Neural progenitor cell (in vitro differentiated cells): ENCODE measurements around the gene TSSK3.

Experiments
- EZH2phosphoT487 ChIP-seq: fragments of 200-600 bp; sonication (generic); IDR thresholded peaks from 2 replicates; pipeline ENCODE4 v1.6.1; 2017; ENCODE audit warnings: antibody characterized with exemption
- TF ChIP-seq, protein P1 (sequence below): fragments of 200-600 bp; sonication (generic); IDR thresholded peaks from 2 replicates; pipeline ENCODE4 v1.5.1; 2017; ENCODE audit warnings: antibody characterized with exemption, mild to moderate bottlenecking

DNA sequence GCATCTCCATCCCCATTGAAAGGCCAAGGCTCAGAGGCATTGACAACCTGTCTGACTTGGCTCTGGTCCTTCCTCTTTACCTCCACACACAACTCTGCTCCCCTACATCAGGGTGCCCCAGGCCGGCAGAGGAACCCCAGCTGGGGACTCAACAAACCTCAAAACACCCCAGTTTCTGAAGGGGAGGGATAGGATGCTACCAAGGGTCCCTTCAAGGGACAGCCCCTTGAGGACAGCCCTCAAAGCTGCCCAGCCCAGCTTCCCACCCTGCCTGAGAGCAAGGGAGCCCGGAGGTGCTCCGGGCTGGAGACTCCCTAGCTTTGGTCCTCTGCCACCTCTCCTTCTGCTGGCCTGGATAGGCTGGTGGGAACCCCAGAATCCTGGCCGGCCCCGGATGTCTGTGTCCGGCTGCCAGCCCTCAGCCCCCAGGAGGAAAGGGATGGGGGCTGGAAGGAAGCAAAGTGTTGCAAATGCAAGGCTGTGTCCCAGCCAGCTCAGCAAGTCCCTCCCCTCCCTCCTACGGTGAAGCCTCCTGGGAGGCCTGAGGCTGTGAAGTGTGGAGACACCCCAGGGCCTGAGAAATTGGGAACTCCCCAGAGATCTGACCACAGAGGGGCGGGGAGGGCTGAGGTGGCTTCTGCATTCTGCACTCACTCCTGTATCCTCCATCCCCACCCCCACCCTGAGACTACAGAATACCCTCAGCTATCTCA, 25.2 kb upstream of the TSSK3 start:
- TF ChIP-seq, protein P1, sequence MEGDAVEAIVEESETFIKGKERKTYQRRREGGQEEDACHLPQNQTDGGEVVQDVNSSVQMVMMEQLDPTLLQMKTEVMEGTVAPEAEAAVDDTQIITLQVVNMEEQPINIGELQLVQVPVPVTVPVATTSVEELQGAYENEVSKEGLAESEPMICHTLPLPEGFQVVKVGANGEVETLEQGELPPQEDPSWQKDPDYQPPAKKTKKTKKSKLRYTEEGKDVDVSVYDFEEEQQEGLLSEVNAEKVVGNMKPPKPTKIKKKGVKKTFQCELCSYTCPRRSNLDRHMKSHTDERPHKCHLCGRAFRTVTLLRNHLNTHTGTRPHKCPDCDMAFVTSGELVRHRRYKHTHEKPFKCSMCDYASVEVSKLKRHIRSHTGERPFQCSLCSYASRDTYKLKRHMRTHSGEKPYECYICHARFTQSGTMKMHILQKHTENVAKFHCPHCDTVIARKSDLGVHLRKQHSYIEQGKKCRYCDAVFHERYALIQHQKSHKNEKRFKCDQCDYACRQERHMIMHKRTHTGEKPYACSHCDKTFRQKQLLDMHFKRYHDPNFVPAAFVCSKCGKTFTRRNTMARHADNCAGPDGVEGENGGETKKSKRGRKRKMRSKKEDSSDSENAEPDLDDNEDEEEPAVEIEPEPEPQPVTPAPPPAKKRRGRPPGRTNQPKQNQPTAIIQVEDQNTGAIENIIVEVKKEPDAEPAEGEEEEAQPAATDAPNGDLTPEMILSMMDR: no peak
- no peak for TF ChIP-seq EZH2phosphoT487
